HG03521 (cell line): Measurements from ENCODE around the gene FCSK.
"Not testable (repeated sequence)": the region's sequence is repeated elsewhere in the genome, so short reads cannot be mapped to it uniquely, and the experiment has no call there.

Source experiments
- ATAC-seq: cut with Tn5 transposase; IDR thresholded peaks from one replicate; pipeline ENCODE4 v1.9.1; 2021; ENCODE audit warnings: mild to moderate bottlenecking, moderate library complexity; ENCODE audit not compliant: unreplicated experiment

The FCSK gene

GRCh38 chr16:70454222-70455034, at the start of gene FCSK:
Gene FCSK (plus strand): TSS chr16:70454595. CDS start chr16:70463191, 8,596 bp downstream.
- ATAC-seq, result peak; percentile 74

DNA sequence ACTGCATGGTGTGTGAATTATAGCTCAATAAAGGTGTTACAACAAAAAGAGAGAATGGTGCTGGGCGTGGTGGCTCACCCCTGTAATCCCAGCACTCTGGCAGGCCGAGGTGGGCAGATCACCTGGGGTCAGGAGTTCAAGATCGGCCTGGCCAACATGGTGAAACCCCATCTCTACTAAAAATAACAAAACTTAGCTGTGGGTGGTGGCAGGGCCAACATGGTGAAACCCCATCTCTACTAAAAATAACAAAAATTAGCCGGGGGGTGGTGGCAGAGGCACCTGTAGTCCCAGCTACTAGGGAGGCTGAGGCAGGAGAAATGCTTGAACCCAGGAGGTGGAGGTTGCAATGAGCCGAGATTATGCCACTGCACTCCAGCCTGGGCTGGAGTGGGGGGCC, 48.3 kb upstream of the FCSK start:
- ATAC-seq, result not testable (repeated sequence)

- ATAC-seq, result no peak
Observed at GRCh38 chr16:70407811-70408274, 46.6 kb upstream of the FCSK start.

GRCh38 chr16:70410734-70411133, 43.7 kb upstream of the FCSK start:
- ATAC-seq, result no peak

- no peak for ATAC-seq
Observed at GRCh38 chr16:70412385-70412784, 42.0 kb upstream of the FCSK start.

DNA sequence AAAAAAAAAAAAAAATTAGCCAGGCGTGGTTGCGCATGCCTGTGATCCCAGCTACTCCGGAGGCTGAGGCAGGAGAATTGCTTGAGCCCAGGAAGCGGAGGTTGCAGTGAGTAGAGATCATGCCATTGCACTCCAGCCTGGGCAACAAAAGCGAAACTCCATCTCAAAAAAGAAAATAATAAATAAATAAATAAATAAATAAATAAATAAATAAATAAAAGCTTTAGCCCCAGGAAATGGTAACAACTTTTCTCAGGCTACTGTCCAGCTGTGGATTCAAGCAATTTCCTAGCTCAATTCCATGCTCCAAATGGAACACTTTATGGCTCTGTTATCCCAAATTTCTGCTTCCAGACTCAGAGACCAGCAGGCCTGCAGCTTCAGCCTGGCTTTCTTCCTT, 40.8 kb upstream of the FCSK start:
- ATAC-seq, result not testable (repeated sequence)

- ATAC-seq, result no peak
Observed at GRCh38 chr16:70416748-70417616, 37.4 kb upstream of the FCSK start.

DNA sequence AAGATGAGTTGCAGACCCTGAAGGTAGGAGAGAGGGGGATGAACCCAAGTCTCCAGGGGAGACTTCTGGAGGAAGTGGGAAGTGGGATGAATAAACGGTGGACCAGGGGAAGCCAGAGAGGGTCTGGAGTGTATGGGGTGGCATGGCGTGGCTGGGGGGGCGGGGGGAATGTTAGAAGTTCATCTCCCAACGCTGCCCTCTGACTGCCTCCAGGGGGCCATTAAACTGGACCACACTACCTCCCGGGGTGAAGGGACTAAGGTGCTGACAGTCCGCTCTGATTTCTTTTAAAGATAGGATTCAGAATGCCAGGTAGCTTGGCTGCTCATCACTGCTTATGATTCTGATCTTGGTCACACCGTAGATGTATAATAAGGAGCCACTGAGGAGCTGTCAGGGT, 36.7 kb upstream of the FCSK start:
- no peak for ATAC-seq

DNA sequence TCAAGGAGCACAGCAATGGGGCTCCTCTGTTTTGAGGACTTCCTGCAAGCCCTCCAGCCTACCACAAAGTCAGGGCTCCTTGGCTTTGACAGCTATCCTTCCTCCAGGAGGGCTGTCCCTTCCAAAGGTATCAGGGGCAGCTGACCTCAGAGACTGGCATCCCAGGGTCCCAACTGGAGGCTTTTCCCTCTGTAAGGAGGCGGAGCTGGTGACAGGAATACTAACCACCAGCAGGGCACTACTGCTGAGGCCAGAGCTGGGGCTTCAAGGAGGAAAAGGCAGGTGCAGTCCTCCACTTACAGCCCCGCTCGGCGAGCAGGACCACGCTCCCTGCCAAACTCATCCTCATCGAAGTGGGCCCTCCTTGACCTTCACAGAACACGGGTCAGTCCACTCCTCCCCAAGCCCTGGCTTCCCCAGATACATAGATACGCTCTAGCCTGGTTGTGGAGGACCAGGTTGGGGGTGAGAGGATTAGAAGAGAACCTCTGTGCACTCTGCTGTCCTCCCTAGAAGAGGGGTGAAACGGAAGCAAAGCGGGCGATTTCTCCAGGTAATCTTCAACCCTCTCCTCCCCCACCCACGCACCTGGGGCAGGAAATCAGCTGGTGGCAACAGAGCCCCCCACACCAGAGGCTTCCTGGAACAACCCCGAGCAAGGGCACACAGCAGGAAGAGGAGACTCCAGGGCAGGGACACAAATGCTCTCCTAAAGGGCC, 36.0 kb upstream of the FCSK start:
- no peak for ATAC-seq

DNA sequence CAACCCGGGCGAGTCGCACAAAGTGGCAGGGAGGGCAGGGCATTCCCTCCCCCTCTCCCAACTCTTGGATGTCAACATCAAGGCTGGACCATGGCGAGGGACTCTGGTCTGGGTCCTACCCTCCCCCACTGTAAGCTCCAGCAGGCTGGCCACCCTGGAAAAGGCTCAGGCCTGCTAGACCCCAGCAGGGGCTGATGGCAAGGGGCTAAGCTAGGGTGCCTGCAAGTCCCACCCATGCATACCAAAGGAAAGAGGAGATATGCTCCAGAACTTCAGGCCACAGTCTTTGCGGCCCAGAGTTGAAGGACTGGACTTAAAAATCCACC, 35.4 kb upstream of the FCSK start:
- no peak for ATAC-seq

GRCh38 chr16:70419384-70420327, 34.7 kb upstream of the FCSK start:
- ATAC-seq, result no peak

- ATAC-seq, result no peak
Observed at GRCh38 chr16:70421014-70421413, 33.4 kb upstream of the FCSK start.

- ATAC-seq, result no peak
Observed at GRCh38 chr16:70421473-70422311, 32.7 kb upstream of the FCSK start.

GRCh38 chr16:70422543-70422942, 31.9 kb upstream of the FCSK start:
- no peak for ATAC-seq

DNA sequence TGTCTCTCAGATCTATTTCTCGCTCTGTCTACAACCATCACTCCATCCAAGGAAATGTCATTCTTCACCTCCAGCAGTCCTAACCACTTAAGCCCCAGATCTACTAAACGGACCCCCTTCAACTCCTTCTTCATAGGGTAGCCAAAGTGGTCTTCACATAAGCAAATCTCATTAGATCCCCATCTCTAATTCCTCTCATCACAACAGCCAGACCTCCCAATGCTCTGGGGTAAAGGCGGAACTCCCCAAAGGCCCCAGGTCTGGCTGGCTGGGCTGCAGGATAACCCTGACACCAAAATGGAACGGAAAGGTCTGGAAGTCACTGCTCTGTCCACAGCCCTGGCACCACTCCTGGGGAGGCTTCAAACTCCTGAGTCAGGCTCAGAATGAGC, 26.6 kb upstream of the FCSK start:
- no peak for ATAC-seq

DNA sequence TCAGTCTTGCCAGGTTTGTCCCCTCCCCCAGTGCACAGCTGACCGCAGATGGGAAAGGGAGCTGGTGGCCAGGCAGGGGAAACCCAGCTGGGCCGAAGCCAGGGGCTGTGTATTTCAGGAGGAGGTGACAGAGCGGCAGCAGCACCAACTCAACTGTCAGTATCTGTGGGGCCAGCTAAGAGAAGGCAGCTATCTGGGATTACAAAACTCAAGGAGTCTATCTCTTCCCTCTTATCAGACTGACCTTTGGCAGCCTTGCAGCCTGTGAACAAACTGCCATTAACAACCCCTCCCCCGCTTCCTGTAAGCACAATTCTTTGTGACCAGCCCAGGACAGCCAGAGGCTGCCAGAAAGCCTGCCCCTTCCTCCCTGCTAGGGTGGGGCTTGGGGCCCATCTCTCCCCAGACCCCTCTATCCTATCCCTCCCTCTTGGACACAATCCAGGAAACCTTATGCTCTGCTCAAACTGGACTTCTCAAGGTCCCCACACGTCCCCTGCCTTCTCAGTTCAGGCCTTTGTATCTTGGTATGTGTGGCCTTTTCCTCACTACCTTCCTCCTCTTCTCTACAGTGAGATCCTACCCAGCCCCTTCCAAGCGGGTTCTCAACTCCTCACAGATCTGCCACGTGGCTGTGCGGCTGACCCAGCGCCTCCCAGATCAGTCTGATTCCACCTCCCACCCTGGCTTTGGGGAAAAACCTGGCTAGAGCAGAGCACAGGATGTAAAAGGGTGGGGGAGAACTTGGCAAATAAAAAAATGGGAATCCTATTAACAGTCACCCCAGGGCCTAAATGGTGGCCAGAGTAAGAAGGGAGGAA, 26.0 kb upstream of the FCSK start:
- ATAC-seq, result no peak

DNA sequence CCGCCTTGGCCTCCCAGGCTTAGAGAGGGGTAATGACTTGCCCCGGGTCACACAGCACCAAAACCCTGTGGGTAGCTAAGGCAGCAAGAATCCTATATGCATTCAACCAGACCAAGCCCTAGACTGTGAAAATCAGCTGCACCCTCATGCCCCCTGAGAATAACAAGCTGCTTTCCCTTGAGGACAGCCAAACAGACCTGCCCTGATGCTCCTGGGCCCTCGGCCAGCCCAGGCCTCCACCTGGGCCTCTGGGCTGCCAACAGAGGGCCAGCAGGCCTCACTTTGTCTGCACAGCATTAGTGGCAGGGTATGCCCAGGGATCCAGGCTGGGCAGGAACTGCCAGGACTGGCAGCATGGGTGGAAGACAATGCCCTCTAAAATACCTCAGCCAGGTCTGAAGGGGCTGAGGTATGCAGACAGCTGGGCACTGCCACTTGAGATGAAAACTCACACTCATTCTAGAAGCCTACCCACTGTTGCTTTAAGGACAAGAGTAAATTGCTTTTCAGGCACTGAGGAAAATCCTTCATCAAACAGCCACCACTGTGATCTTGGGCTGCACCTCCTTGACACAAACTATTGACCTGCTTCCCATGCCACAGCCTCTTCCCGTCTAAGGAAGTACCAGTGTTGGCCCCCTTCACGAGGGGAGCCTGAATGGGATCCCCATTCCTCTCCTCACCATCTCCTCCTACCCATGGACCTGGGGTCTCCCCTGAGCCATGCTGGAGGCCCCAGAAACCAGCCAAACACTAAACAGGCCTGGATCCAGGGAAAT, 24.3 kb upstream of the FCSK start:
- ATAC-seq, result peak; percentile 2
